Bronchial smooth muscle cell (primary cell): ENCODE results near the gene MBNL1. TPM values are rescaled to one million over a fixed set of nuclear protein-coding genes. Genes with fewer than 3 reads are reported as not detected.

Source experiments
- total RNA-seq: library from RNA; depleted of rRNA; stranded (reverse); fragments of >200 nt; gene quantifications from 2 replicates; pipeline ENCODE4 v1.2.1, GENCODE V29; 2014

The MBNL1 gene
- 89.8 and 131 TPM in 2 replicates for total RNA-seq

DNA sequence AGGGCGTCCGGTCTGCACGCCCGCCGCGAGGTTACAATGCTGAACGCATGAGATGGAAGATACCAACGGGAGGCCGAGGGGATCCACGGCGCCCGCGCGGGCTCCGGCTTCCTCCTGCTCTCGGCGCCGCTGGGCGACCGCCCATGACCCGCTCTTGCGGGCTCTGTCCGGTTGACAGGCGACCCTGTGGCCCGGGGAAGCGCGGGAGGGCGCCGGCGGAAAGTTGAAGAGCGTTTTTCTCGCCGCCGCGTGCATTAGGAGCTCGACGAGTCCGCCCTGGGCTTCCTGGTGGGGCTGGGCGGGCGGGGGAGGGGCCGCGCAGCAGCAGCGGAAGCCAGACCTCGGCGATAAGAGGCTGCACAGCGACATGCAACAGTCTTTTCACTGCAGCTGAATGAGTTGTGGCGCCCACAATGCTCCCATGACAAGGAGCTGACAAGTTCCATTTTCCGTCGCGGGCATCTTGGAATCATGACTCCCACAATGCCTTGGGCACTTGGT, at the start of gene MBNL1:
Gene MBNL1 (plus strand): TSS at position 375 of the 501 bp plus-strand sequence. CDS start 31,265 bp downstream, outside the sequence.

